Neural cell (in vitro differentiated cells): Measurements from ENCODE around the gene PPP1R3G. TPM values are rescaled to one million over a fixed set of nuclear protein-coding genes. Genes with fewer than 3 reads are reported as not detected.

ENCODE experiments used
- H2AFZ ChIP-seq: fragments of 200-600, 300-800 bp; sonication (generic), shearing (Covaris generic); 2 replicates; pipeline ENCODE4 v1.6.0; 2014; ENCODE audit warnings: low read depth, mild to moderate bottlenecking, antibody characterized with exemption, low read length, moderate library complexity
- H3F3A ChIP-seq: fragments of 200-600 bp; shearing (Covaris generic); 2 replicates; pipeline ENCODE4 v1.6.1; 2016; ENCODE audit warnings: mild to moderate bottlenecking, moderate library complexity, mixed read lengths, antibody characterized with exemption, low read length; ENCODE audit not compliant: insufficient read depth, poor library complexity, severe bottlenecking
- H3K27ac ChIP-seq: fragments of 200-600, 300-800 bp; sonication (generic), shearing (Covaris generic); 2 replicates; pipeline ENCODE4 v1.5.1; 2014; ENCODE audit warnings: mild to moderate bottlenecking, low read length, moderate library complexity
- H3K27me3 ChIP-seq: fragments of 300-800, 200-600 bp; sonication (generic), shearing (Covaris generic); 2 replicates; pipeline ENCODE4 v1.6.0; 2014; ENCODE audit warnings: mild to moderate bottlenecking, low read depth, low read length, moderate library complexity; ENCODE audit not compliant: insufficient read depth
- H3K36me3 ChIP-seq: fragments of 300-800, 200-600 bp; sonication (generic), shearing (Covaris generic); 2 replicates; pipeline ENCODE4 v1.5.1; 2014; ENCODE audit warnings: mild to moderate bottlenecking, antibody characterized with exemption, low read length, moderate library complexity; ENCODE audit not compliant: insufficient read depth
- H3K4me2 ChIP-seq: fragments of 300-800, 200-600 bp; sonication (generic), shearing (Covaris generic); 2 replicates; pipeline ENCODE4 v1.6.0; 2014; ENCODE audit warnings: mild to moderate bottlenecking, low read length
- H3K4me3 ChIP-seq: fragments of 300-800, 200-600 bp; sonication (generic), shearing (Covaris generic); 2 replicates; pipeline ENCODE4 v1.5.1; 2014; ENCODE audit warnings: mild to moderate bottlenecking, low read length, moderate library complexity
- H3K79me2 ChIP-seq: fragments of 200-600 bp; shearing (Covaris generic); replicated peaks from 2 replicates; pipeline ENCODE4 v1.6.0; 2014; ENCODE audit warnings: mild to moderate bottlenecking, low read length, moderate library complexity; ENCODE audit not compliant: insufficient read depth
- H3K9ac ChIP-seq: fragments of 300-800, 200-600 bp; sonication (generic), shearing (Covaris generic); 2 replicates; pipeline ENCODE4 v1.6.1; 2016; ENCODE audit warnings: mild to moderate bottlenecking, low read length, mixed read lengths
- H3K9me2 ChIP-seq: fragments of 200-600 bp; shearing (Covaris generic); 2 replicates; pipeline ENCODE4 v1.6.1; 2016; ENCODE audit warnings: mild to moderate bottlenecking, low read length, mixed read lengths; ENCODE audit not compliant: insufficient read depth
- H3K9me3 ChIP-seq: fragments of 200-600, 300-800 bp; sonication (generic), shearing (Covaris generic); 2 replicates; pipeline ENCODE4 v1.6.1; 2016; ENCODE audit warnings: mild to moderate bottlenecking, mixed run types, low read length, moderate library complexity, mixed read lengths
- H4K20me1 ChIP-seq: fragments of 200-600 bp; shearing (Covaris generic); 2 replicates; pipeline ENCODE4 v1.6.1; 2016; ENCODE audit warnings: mild to moderate bottlenecking, mixed run types; ENCODE audit not compliant: insufficient read depth
- CTCF ChIP-seq: fragments of 450-650 bp; IDR thresholded peaks from 2 replicates; pipeline ENCODE4 v1.5.1; 2014; ENCODE audit warnings: antibody characterized with exemption, mild to moderate bottlenecking, moderate library complexity; ENCODE audit not compliant: poor library complexity, severe bottlenecking
- EP300 ChIP-seq: fragments of 450-650 bp; conservative IDR thresholded peaks from 2 replicates; pipeline ENCODE4 v1.6.1; 2014; ENCODE audit warnings: antibody characterized with exemption, mild to moderate bottlenecking, moderate library complexity; ENCODE audit not compliant: poor library complexity, severe bottlenecking
- EZH2 ChIP-seq: fragments of 200-600, 300-800 bp; shearing (Covaris generic), sonication (generic); IDR thresholded peaks from 2 replicates; pipeline ENCODE4 v1.6.1; 2014; ENCODE audit warnings: antibody characterized with exemption, low read length, borderline replicate concordance, mild to moderate bottlenecking; ENCODE audit not compliant: insufficient read depth, poor library complexity, severe bottlenecking
- MXI1 ChIP-seq: fragments of 450-650 bp; conservative IDR thresholded peaks from 2 replicates; pipeline ENCODE4 v1.6.1; 2014; ENCODE audit warnings: antibody characterized with exemption, mild to moderate bottlenecking; ENCODE audit not compliant: poor library complexity, severe bottlenecking
- POLR2AphosphoS5 ChIP-seq: IDR thresholded peaks from 2 replicates; pipeline ENCODE4 v1.6.1; 2012
- RAD21 ChIP-seq: fragments of 450-650 bp; conservative IDR thresholded peaks from 2 replicates; pipeline ENCODE4 v1.6.1; 2014; ENCODE audit warnings: antibody characterized with exemption, mild to moderate bottlenecking, moderate library complexity
- REST ChIP-seq: IDR thresholded peaks from 2 replicates; pipeline ENCODE4 v1.6.1; 2012; ENCODE audit warnings: borderline replicate concordance
- SMC3 ChIP-seq: fragments of 450-650 bp; conservative IDR thresholded peaks from 2 replicates; pipeline ENCODE4 v1.6.1; 2014; ENCODE audit warnings: antibody characterized with exemption, mild to moderate bottlenecking, moderate library complexity; ENCODE audit not compliant: poor library complexity
- TAF1 ChIP-seq: IDR thresholded peaks from 2 replicates; pipeline ENCODE4 v1.6.1; 2012; ENCODE audit warnings: low read depth
- polyA plus RNA-seq: library from polyadenylated mRNA; depleted of rRNA; stranded (reverse); fragments of >200 nt; gene quantifications from 2 replicates; pipeline ENCODE4 v1.2.3, GENCODE V29; 2014

PPP1R3G gene
- polyA plus RNA-seq, 1 donor from 2014 or later: not detected

GRCh38 chr6:5079692-5080091, 5.4 kb upstream of the PPP1R3G start:
- Histone ChIP-seq H3K36me3 (no peaks in the 10 kb centered on the region), H3K27me3 (peaks cover 15% of the 10 kb centered on the region)
- TF ChIP-seq CTCF (no peak), POLR2AphosphoS5 (no peak), TAF1 (no peak), MXI1 (no peak), RAD21 (no peak), REST (no peak), SMC3 (no peak), EZH2 (no peak), EP300 (no peak)

GRCh38 chr6:5080574-5080973, 4.6 kb upstream of the PPP1R3G start:
- TF ChIP-seq MXI1 (no peak), TAF1 (no peak), POLR2AphosphoS5 (no peak), EP300 (no peak), REST (no peak), CTCF (no peak)
- H3K79me2 ChIP-seq: no peaks in the 10 kb centered on the region
- no peaks in the 10 kb centered on the region for H3F3A ChIP-seq
- H3K9ac ChIP-seq: no peak overlapping the region
- no peak overlapping the region for H3K4me2 ChIP-seq
- H3K36me3 ChIP-seq: no peaks in the 10 kb centered on the region
- no peak overlapping the region for H3K4me3 ChIP-seq
- H3K9me2 ChIP-seq: no peaks in the 10 kb centered on the region
- H2AFZ ChIP-seq: no peak overlapping the region
- H3K9me3 ChIP-seq: no peaks in the 10 kb centered on the region
- H3K27me3 ChIP-seq: peaks cover 24% of the 10 kb centered on the region
- no peaks in the 10 kb centered on the region for H4K20me1 ChIP-seq
- H3K27ac ChIP-seq: no peak overlapping the region

More at GRCh38 chr6:5079692-5080091, 5.4 kb upstream of the PPP1R3G start:
- Histone ChIP-seq H3K4me2 (no peak overlapping the region), H3K79me2 (no peaks in the 10 kb centered on the region), H4K20me1 (no peaks in the 10 kb centered on the region), H3K9me2 (no peaks in the 10 kb centered on the region), H3K9ac (no peak overlapping the region), H3K27ac (no peak overlapping the region), H3K9me3 (no peaks in the 10 kb centered on the region), H3F3A (no peaks in the 10 kb centered on the region), H3K4me3 (no peak overlapping the region), H2AFZ (no peak overlapping the region)
